ENCODE measurements around the gene DMBT1.

Gene DMBT1

DNA sequence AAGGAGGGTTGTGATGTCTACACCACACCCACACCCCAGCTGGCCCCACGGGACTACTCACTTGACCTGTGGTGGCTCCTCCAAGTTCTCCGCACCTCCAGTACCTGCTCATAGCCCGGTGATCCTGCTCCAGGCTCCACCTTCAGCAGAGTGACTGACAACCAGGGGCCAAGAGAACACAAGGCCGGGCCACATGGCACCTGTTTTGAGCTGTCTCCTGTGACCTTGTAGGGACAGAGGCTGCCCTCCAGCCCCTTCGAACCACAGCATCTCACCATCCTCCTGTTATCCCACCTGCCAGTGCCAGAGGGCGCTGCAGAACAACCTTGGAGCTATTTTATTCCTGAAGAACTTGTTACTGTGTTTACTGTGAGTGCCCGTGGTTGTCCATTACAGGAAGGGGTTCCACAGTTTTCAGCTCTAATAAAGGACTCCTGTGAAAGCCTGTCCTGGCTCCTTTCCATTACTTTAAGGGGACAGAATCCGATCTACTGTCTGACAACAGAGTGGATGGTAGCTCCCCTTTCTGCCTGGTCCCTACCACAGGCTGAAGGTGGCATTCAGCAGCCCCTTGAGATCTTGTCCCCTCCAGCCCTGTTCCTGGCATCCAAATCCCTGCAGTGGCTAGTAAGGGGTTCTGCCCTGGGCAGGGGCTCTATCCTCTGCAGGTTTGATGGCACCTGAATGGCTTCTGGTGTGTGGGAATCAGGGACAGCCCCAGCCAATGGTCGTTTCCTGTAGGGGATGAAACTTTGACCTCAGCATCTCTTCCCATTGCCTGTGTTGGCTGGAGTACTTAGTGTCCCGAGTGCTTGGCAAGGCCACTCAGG is 88.3 kb downstream of the DMBT1 start:
- no peak for DNase-seq

DNA sequence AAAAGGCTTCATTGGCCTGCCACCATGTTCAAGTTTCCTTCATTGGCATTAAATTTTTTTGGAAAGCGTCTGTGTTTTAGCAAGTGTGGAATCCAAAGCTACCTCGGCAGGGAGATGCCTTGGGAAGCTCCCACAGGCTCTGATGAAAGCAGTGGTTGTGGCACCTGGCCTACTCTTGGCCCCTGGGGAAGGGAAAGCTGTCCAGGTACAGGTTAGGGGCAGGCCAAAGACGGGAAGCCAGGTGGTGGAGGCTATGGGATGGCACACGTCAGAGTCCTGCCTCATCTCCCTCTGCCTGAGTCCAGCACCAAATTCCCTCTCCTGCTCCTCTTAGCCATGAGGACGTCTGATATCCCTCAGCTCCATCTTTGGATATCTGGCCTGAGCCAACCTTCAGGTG is 89.3 kb downstream of the DMBT1 start:
- DNase-seq, result no peak

GRCh38 chr10:122650331-122650730 is 89.8 kb downstream of the DMBT1 start:
- no peak for DNase-seq

- DNase-seq, result no peak
Observed at GRCh38 chr10:122655524-122656307, 95.2 kb downstream of the DMBT1 start.

GRCh38 chr10:122656308-122656705 is 95.8 kb downstream of the DMBT1 start:
- no peak for DNase-seq

- no peak for DNase-seq
Observed at GRCh38 chr10:122656741-122657140, 96.2 kb downstream of the DMBT1 start.

- DNase-seq, result no peak
Observed at GRCh38 chr10:122657255-122657654, 96.7 kb downstream of the DMBT1 start.

- DNase-seq, result no peak
Observed at GRCh38 chr10:122657729-122658128, 97.2 kb downstream of the DMBT1 start.

DNA sequence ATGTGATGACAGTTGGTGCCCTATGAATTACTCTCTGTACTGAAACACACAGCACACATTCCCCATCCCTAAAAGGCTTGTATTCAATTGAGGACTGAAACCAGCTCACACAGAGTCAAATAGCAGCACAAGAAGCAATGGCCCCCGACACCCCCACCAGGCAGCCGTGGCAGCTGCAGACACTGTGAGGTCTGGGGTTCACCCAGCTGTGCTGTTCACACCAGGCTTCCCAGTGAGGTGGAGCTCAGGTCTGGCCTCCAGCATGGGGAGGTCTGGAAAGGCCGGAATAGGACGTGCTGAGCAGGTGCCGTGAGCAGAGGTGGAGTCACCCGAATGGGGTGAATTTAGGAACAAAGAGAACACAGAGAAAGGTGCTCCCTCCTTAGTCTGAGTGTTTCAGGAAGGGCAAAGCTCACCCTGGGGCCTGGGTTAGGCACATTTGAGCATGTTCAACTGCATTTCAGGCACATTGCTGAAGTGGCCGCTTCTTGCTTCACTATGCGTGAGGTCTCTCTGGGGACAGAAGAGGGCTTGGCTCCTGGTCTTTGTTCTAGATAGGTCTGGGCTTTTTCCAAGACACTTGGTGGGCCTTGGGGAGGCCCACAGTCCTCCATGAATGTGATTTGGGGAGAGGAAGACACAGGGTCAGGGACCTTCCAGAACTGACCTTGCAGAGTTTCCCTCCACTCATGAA is 97.9 kb downstream of the DMBT1 start:
- no peak for DNase-seq

GRCh38 chr10:122659126-122659525 is 98.6 kb downstream of the DMBT1 start:
- no peak for DNase-seq

DNA sequence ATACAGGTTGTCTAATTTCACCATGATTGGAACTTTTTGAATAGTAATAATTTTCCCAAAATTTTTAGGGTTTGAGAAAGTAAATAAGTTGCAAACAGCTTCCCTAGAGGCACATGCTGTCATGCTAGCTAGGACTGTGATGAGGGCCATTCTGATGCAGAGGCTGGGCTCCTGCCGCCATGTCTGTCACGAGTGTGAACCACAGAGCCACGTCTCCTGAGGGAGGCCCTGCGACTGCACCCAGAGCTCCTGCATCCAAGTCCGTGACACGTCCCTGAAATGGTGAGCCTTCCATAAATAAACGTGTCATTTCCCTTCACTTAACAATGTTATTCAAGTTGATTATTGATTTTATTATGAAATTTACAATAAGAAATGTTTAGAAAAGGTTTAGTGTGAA is 99.1 kb downstream of the DMBT1 start:
- no peak for DNase-seq

DNA sequence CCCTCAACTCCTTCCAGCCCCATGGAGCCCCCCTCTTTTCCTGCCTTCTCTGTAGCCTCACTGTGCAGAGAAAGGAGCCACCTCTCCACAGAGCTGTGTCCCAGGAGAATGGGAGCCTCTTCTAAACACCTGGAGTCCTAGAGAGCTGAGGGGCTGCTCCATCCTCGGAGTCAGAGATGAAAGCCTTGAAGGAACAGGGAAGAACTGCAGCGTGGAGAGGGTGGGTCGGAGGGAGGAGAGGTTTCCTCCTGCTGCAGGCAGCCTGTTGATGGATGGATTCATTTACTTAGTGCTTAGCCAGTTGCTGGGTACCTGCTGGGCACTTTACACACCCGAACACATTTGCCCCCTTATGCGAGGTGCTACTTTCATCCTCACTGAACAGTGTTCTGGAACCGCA is 100.1 kb downstream of the DMBT1 start:
- DNase-seq, result no peak

DNA sequence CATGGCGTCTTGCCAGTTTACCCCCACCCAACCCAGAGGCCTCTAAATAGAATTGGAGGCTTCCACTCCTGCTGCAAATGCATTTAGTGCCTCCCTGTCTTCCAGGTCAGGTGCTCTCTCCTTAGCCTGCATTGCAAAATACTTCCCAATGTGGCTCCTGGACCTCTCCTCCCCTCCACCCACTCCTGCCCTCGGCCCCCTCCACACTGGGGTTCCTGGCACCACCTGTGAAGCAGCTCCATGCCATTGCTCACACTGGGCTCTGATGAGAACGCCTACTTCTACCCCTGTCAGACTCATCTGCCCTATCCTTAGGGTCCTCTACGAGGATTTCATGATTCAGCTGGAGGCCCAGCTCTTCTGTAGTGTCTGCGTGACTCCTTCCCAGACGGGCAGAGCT is 101.7 kb downstream of the DMBT1 start:
- DNase-seq, result no peak

DNA sequence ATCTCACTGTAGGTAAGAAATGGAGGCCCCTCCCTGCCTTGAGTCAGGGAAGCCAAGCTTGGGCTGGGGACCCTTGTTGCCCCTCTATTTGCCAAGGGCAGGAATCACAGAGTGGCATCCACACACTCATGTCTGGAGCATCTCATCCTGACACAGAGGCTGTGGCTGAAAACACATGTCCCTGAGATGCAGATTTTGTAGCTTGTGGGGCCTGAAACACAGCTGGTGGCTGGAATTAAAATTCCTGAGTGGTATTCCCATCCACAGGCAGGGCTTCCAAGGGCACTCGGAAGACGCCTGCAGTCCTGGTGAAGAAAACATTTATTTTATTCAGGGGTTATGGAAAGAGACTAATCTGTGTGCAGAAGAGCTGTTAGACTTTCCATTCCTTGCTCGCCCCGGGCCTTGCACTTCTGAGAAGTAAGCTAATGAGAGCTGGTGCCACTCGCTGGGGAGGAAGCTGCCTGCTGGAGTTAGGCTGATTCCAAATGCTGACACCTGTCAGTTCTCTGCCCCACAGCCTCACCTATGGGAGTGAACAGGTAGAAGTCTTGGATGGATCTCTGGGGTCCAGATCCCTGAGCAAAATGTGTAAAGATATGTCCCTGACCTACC is 103.1 kb downstream of the DMBT1 start:
- no peak for DNase-seq

- no peak for DNase-seq
Observed at GRCh38 chr10:122664501-122664900, 103.9 kb downstream of the DMBT1 start.

DNA sequence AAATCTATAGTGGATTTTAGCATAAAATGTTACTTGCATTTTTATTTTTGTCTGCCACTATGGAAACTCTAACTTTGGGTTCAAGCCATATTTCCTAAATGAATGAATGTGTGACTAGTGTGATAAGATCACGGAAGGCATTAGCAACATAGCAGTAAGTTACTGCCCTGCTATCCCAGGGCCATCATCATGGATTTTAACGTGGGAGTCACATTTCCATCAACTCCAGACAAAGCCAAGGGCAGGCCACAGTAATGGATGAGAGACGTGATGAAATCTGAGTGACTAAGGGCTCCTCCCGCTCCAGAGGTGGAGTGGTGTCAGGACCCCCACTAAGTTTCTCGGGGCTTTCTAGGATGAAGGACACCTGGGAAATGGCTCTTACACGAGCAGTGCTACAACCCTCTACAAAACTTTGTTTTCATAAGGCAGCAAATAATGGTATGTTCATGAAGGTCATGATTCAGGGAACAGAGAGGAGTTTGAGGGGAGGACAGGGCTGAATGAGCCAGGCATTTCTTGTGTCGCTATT is 104.8 kb downstream of the DMBT1 start:
- DNase-seq, result no peak

GRCh38 chr10:122665946-122666345 is 105.4 kb downstream of the DMBT1 start:
- no peak for DNase-seq

- DNase-seq, result no peak
Observed at GRCh38 chr10:122669045-122669444, 108.5 kb downstream of the DMBT1 start.

DNA sequence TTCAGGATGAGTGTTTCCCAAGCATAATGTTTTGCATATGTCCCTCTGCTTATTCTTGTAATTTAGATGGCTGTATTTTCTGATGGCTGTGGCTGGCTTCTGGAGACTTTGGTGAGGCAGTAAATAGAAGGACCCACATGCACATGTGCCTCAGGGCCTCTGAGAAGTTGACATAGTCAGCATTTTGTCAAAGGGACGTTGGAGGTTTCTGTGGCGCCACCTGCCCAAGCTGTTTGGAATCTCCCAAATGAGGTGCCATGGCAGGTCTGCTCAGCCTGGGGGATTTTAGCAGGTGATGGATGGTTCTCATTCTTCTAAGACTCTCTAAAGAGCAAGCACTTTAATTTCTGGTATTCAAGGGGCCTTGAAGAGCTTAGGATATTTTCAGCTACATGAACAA is 109.3 kb downstream of the DMBT1 start:
- no peak for DNase-seq

DNA sequence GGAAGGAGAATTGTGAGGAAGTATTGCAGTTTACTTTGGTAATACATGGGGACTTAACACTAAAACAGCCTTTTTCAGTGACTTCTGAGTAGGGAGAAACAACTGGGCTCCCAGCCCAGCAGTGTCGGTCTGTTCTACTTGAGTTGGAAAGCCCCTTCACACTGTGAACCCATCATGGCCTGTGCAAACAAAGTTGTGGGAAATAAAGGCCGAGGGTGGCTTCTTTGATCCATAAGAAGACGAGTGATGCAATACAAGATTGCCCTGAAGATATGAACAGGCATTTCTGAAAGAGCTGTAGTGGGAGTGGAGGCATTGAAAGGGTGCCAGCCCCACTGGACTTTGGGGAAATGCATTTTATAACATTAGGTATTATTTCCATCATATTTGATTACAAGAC is 110.8 kb downstream of the DMBT1 start:
- DNase-seq, result no peak

DNA sequence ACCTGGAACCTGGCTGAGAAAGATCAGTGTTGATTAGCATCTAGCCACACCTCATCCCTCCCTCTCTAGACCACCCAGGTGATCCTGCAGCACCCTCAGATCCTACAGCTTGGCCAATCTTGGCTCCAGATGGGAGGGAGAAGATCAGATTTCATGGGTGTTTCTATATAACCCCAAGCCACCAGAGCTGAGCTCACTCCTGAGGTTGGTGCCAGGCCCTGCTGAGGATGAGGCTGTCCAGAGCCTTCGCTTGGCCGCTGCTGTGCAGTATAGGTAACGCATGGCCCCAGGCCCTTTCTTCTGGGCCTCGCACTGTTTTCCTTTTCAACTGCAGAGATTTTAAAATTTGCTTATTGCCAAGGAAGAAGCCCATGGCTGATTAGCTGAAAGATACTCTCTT is 112.1 kb downstream of the DMBT1 start:
- no peak for DNase-seq

GRCh38 chr10:122673269-122673668 is 112.7 kb downstream of the DMBT1 start:
- no peak for DNase-seq

DNA sequence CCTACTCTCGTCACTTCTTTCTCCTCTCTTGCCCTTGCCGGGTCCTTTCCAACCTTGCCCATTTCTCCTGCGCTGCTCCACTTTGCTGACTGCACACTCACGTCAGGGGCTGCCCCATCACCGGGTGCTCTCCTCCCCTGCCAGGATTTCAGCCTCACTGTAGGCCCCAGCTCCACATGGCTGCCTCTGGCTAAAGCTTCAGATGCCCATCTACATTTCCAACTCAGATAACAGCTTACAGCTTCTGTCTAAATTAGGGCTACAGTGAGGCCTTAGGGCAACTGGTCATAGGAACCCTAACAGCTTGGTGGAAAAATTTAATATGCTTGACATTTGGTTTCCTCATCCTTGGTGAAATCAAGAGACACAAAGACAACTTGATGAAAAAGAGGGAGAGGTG is 113.2 kb downstream of the DMBT1 start:
- no peak for DNase-seq

Measured in stimulated activated naive CD4-positive, alpha-beta T cell treated with Interleukin-2 at 50 U/mL for 16 hours (primary cell).